Measurements from ENCODE around the gene PPP1R15A.
A peak's percentile ranks its signal among the peaks of the same experiment; 100 is the strongest.
"Not testable (repeated sequence)": the region's sequence is repeated elsewhere in the genome, so short reads cannot be mapped to it uniquely, and the experiment has no call there.

PPP1R15A gene

GRCh38 chr19:48872182-48872883 is at the start of gene PPP1R15A:
PPP1R15A (plus strand) TSS chr19:48872421; CDS start chr19:48873234, 813 bp downstream.
- peak; percentile 95 for DNase-seq

GRCh38 chr19:48822514-48822913 is 49.7 kb upstream of the PPP1R15A start:
- DNase-seq = no peak

- DNase-seq = no peak
These were observed 45.6 kb upstream of the PPP1R15A start for GRCh38 chr19:48826606-48827020.

GRCh38 chr19:48830088-48830487 is 42.1 kb upstream of the PPP1R15A start:
- no peak for DNase-seq

- DNase-seq = no peak
These were observed 41.3 kb upstream of the PPP1R15A start for GRCh38 chr19:48830965-48831364.

GRCh38 chr19:48833049-48833448 is 39.2 kb upstream of the PPP1R15A start:
- DNase-seq = no peak

- DNase-seq = no peak
These were observed 38.2 kb upstream of the PPP1R15A start for GRCh38 chr19:48833977-48834376.

- peak; percentile 95 for DNase-seq
These were observed 36.5 kb upstream of the PPP1R15A start for GRCh38 chr19:48835734-48836088.

GRCh38 chr19:48836089-48837017 is 35.9 kb upstream of the PPP1R15A start, which contains the start of gene HSD17B14:
HSD17B14 (minus strand) TSS chr19:48836491; CDS start chr19:48836411, 80 bp downstream.
- DNase-seq = no peak

- peak; percentile 82 for DNase-seq
These were observed 35.1 kb upstream of the PPP1R15A start for GRCh38 chr19:48837051-48837524.

- DNase-seq = no peak
These were observed 34.5 kb upstream of the PPP1R15A start for GRCh38 chr19:48837687-48838086.

- no peak for DNase-seq
These were observed 31.2 kb upstream of the PPP1R15A start for GRCh38 chr19:48841047-48841446.

- DNase-seq = no peak
These were observed 30.6 kb upstream of the PPP1R15A start for GRCh38 chr19:48841571-48841970.

GRCh38 chr19:48842789-48843162 is 29.4 kb upstream of the PPP1R15A start:
- peak; percentile 51 for DNase-seq

GRCh38 chr19:48844472-48844871 is 27.7 kb upstream of the PPP1R15A start:
- no peak for DNase-seq

- no peak for DNase-seq
These were observed 26.8 kb upstream of the PPP1R15A start for GRCh38 chr19:48845384-48845783.

- not testable (repeated sequence) for DNase-seq
These were observed 25.6 kb upstream of the PPP1R15A start for GRCh38 chr19:48846659-48847058.

GRCh38 chr19:48852292-48852691 is 19.9 kb upstream of the PPP1R15A start:
- no peak for DNase-seq

- DNase-seq = no peak
These were observed 18.7 kb upstream of the PPP1R15A start for GRCh38 chr19:48853483-48853882.

- no peak for DNase-seq
These were observed 18.1 kb upstream of the PPP1R15A start for GRCh38 chr19:48854103-48854502.

GRCh38 chr19:48856921-48857320 is 15.3 kb upstream of the PPP1R15A start:
- no peak for DNase-seq

GRCh38 chr19:48858984-48859710 is 13.1 kb upstream of the PPP1R15A start:
- peak; percentile 75 for DNase-seq

All from activated gamma-delta T cell treated with Interleukin-2 at 50 U/mL for 16 hours (primary cell).